Vagina (tissue), 2 donors: ENCODE measurements around the gene KATNIP. TPM values are rescaled to one million over a fixed set of nuclear protein-coding genes. Genes with fewer than 3 reads are reported as not detected.

Experiments used
- DNase-seq, 2 donors: peaks; one replicate each; pipeline ENCODE4 v3.0.0-alpha.2; 2017; ENCODE audit errors: extremely low spot score in 2 of 2
- H3K27ac ChIP-seq: fragments of 200-600 bp; sonication (generic); one replicate; pipeline ENCODE4 v1.5.1; 2019
- H3K27me3 ChIP-seq: fragments of 200-600 bp; sonication (generic); one replicate; pipeline ENCODE4 v1.5.1; 2019
- H3K36me3 ChIP-seq, 2 donors: fragments of 200-600 bp; sonication (generic); one replicate each; pipeline ENCODE4 v1.5.1; 2017 to 2019
- H3K4me1 ChIP-seq: fragments of 200-600 bp; sonication (generic); one replicate; pipeline ENCODE4 v1.5.1; 2019
- H3K4me3 ChIP-seq, 2 donors: fragments of 200-600 bp; sonication (generic); 1 replicate in 1 of 2; 2 replicates in 1 of 2; pipeline ENCODE4 v1.5.1; 2016 to 2019
- H3K9me3 ChIP-seq: fragments of 200-600 bp; sonication (generic); one replicate; pipeline ENCODE4 v1.5.1; 2019
- POLR2A ChIP-seq, 2 donors: fragments of 450-650 bp; IDR thresholded peaks; one replicate each; pipeline ENCODE4 v1.6.1; 2017; ENCODE audit warnings: antibody characterized with exemption in 2 of 2, mild to moderate bottlenecking in 2 of 2, moderate library complexity in 2 of 2
- POLR2AphosphoS5 ChIP-seq, 2 donors: sonication (generic); formaldehyde crosslinking; IDR thresholded peaks; one replicate each; pipeline ENCODE4 v1.9.0; 2017; ENCODE audit warnings: antibody characterized with exemption in 2 of 2, mild to moderate bottlenecking in 2 of 2, low read depth in 1 of 2; ENCODE audit not compliant: insufficient read depth in 1 of 2
- intact Hi-C: fragments of 100-400 bp; cut with DNase I; formaldehyde crosslinking; loops from one replicate; pipeline ENCODE4 v1.15.1; 2023
- total RNA-seq: library from RNA; depleted of rRNA; stranded (reverse); fragments of >200 nt; gene quantifications from one replicate; pipeline ENCODE4 v1.2.3, GENCODE V29; 2016
- TF ChIP-seq, protein P1 (sequence below), 3 experiments: fragments of 450-650 bp in 2 of 3; fragments of 200-600 bp in 1 of 3; sonication (generic) in 1 of 3; IDR thresholded peaks; one replicate each; pipeline ENCODE4 v1.5.1; 2017 to 2019; ENCODE audit warnings: antibody characterized with exemption in 3 of 3, mild to moderate bottlenecking in 2 of 3, moderate library complexity in 2 of 3

KATNIP gene
- total RNA-seq, 1 donor from 2014 or later = 27.0 TPM

GRCh38 chr16:27585200-27585599 lies 35.3 kb downstream of the KATNIP start:
- TF ChIP-seq POLR2A (IDR thresholded peaks at IDR 0.05) = no peak
- TF ChIP-seq, protein P1, sequence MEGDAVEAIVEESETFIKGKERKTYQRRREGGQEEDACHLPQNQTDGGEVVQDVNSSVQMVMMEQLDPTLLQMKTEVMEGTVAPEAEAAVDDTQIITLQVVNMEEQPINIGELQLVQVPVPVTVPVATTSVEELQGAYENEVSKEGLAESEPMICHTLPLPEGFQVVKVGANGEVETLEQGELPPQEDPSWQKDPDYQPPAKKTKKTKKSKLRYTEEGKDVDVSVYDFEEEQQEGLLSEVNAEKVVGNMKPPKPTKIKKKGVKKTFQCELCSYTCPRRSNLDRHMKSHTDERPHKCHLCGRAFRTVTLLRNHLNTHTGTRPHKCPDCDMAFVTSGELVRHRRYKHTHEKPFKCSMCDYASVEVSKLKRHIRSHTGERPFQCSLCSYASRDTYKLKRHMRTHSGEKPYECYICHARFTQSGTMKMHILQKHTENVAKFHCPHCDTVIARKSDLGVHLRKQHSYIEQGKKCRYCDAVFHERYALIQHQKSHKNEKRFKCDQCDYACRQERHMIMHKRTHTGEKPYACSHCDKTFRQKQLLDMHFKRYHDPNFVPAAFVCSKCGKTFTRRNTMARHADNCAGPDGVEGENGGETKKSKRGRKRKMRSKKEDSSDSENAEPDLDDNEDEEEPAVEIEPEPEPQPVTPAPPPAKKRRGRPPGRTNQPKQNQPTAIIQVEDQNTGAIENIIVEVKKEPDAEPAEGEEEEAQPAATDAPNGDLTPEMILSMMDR (IDR thresholded peaks at IDR 0.05) = no peak
- no peak for TF ChIP-seq POLR2AphosphoS5 (IDR thresholded peaks at IDR 0.05; ENCODE audit: insufficient read depth in 1 of 2, low read depth in 1 of 2)
- Histone ChIP-seq H3K9me3 (no peaks in the 10 kb centered on the region), H3K4me3 (no peak overlapping the region)

DNA sequence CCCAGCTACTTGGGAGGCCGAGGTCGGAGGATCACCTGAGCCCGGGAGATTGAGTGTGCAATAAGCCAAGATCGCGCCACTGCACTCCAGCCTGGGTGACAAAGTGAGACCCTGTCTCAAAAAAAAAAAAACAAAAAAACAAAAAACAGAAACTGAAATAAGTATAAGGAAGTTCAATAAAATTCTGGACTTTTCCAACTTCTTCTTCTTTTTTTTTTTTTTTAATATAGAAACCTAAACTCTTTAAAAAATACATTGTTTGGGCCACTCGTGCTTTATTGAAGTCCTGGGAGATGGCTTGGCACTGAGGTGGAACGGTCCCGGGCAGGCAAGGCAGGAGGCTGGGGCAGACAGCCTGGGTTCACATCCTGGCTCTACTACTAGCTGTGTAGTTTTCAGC lies 36.8 kb downstream of the KATNIP start:
- H3K9me3 ChIP-seq = no peaks in the 10 kb centered on the region
- TF ChIP-seq, protein P1 (IDR thresholded peaks at IDR 0.05) = no peak
- TF ChIP-seq POLR2AphosphoS5 (IDR thresholded peaks at IDR 0.05; ENCODE audit: insufficient read depth in 1 of 2, low read depth in 1 of 2) (no peak), POLR2A (IDR thresholded peaks at IDR 0.05) (no peak)
- H3K4me1 ChIP-seq = no peaks in the 10 kb centered on the region
- no peak overlapping the region for H3K4me3 ChIP-seq
- DNase-seq = no peak
- H3K27ac ChIP-seq = no peak overlapping the region
- no peaks in the 10 kb centered on the region for H3K36me3 ChIP-seq
- H3K27me3 ChIP-seq = no peaks in the 10 kb centered on the region
- intact Hi-C loops = no loop called here

More at GRCh38 chr16:27585200-27585599, 35.3 kb downstream of the KATNIP start:
- H3K27ac ChIP-seq = no peak overlapping the region
- intact Hi-C loops = no loop called here
- peaks cover under 1% of the 10 kb centered on the region for H3K4me1 ChIP-seq
- H3K27me3 ChIP-seq = no peaks in the 10 kb centered on the region
- no peak for DNase-seq
- no peaks in the 10 kb centered on the region for H3K36me3 ChIP-seq

DNA sequence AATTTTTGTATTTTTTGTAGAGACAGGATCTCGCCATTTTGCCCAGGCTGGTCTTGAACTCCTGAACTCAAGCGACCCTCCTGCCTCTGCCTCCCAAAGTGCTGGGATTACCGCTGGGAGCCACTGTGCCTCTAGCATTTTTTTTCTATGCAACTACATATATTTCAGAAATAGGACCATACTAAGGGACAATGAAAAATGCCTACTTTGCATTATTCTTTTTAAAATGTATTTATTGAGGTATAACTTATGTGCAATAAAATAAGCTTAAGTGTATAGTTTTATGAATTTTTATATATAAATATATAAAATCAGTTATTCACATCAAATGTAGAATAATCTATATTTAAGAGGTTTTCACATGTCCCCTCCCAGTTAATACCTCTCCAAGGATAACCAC lies 38.1 kb downstream of the KATNIP start:
- TF ChIP-seq, protein P1 (IDR thresholded peaks at IDR 0.05) = no peak
- TF ChIP-seq POLR2A (IDR thresholded peaks at IDR 0.05) = no peak
- no peak for TF ChIP-seq POLR2AphosphoS5 (IDR thresholded peaks at IDR 0.05; ENCODE audit: insufficient read depth in 1 of 2, low read depth in 1 of 2)
- Histone ChIP-seq H3K9me3 (no peaks in the 10 kb centered on the region), H3K36me3 (no peaks in the 10 kb centered on the region), H3K27me3 (no peaks in the 10 kb centered on the region), H3K27ac (no peak overlapping the region), H3K4me1 (no peaks in the 10 kb centered on the region), H3K4me3 (no peak overlapping the region)
- no peak for DNase-seq
- intact Hi-C loops = no loop called here

GRCh38 chr16:27591837-27592236 lies 41.9 kb downstream of the KATNIP start:
- Histone ChIP-seq H3K4me1 (no peaks in the 10 kb centered on the region), H3K9me3 (no peaks in the 10 kb centered on the region), H3K36me3 (no peaks in the 10 kb centered on the region), H3K4me3 (no peak overlapping the region), H3K27me3 (no peaks in the 10 kb centered on the region), H3K27ac (no peak overlapping the region)
- DNase-seq = no peak
- intact Hi-C loops = no loop called here
- no peak for TF ChIP-seq POLR2A (IDR thresholded peaks at IDR 0.05)
- TF ChIP-seq, protein P1 (IDR thresholded peaks at IDR 0.05) = no peak
- no peak for TF ChIP-seq POLR2AphosphoS5 (IDR thresholded peaks at IDR 0.05; ENCODE audit: insufficient read depth in 1 of 2, low read depth in 1 of 2)

GRCh38 chr16:27595475-27595874 lies 45.5 kb downstream of the KATNIP start:
- intact Hi-C loops = no loop called here
- H3K27ac ChIP-seq = no peak overlapping the region
- H3K4me1 ChIP-seq = no peaks in the 10 kb centered on the region
- H3K36me3 ChIP-seq = no peaks in the 10 kb centered on the region
- no peaks in the 10 kb centered on the region for H3K9me3 ChIP-seq
- H3K27me3 ChIP-seq = no peaks in the 10 kb centered on the region
- no peak for DNase-seq
- H3K4me3 ChIP-seq = no peak overlapping the region
- no peak for TF ChIP-seq POLR2A (IDR thresholded peaks at IDR 0.05)
- TF ChIP-seq, protein P1 (IDR thresholded peaks at IDR 0.05) = no peak
- TF ChIP-seq POLR2AphosphoS5 (IDR thresholded peaks at IDR 0.05; ENCODE audit: insufficient read depth in 1 of 2, low read depth in 1 of 2) = no peak
